WI38 (cell line): ENCODE measurements around the gene MYOZ3.

Experiments used
- H3K4me3 ChIP-seq: 2 replicates; pipeline ENCODE4 v1.5.1; 2011; ENCODE audit warnings: low read depth, mild to moderate bottlenecking, control low read depth, low read length
- TF ChIP-seq, protein P1 (sequence below): IDR thresholded peaks from 2 replicates; pipeline ENCODE4 v1.5.1; 2012; ENCODE audit warnings: low read depth, mild to moderate bottlenecking, control low read depth, low read length

Gene MYOZ3

GRCh38 chr5:150694612-150695011 is 33.6 kb downstream of the MYOZ3 start:
- TF ChIP-seq, protein P1, sequence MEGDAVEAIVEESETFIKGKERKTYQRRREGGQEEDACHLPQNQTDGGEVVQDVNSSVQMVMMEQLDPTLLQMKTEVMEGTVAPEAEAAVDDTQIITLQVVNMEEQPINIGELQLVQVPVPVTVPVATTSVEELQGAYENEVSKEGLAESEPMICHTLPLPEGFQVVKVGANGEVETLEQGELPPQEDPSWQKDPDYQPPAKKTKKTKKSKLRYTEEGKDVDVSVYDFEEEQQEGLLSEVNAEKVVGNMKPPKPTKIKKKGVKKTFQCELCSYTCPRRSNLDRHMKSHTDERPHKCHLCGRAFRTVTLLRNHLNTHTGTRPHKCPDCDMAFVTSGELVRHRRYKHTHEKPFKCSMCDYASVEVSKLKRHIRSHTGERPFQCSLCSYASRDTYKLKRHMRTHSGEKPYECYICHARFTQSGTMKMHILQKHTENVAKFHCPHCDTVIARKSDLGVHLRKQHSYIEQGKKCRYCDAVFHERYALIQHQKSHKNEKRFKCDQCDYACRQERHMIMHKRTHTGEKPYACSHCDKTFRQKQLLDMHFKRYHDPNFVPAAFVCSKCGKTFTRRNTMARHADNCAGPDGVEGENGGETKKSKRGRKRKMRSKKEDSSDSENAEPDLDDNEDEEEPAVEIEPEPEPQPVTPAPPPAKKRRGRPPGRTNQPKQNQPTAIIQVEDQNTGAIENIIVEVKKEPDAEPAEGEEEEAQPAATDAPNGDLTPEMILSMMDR, result no peak
- H3K4me3 ChIP-seq, result no peak overlapping the region

GRCh38 chr5:150700246-150700593 is 39.2 kb downstream of the MYOZ3 start:
- TF ChIP-seq, protein P1, result no peak

GRCh38 chr5:150700594-150701377 is 39.7 kb downstream of the MYOZ3 start, which contains the start of gene RBM22:
RBM22 (minus strand) TSS chr5:150701062; CDS start chr5:150700985, 77 bp downstream.
- TF ChIP-seq, protein P1, result peak; percentile 37
- H3K4me3 ChIP-seq, result peak within 1 kb of the TSS; percentile 99

More at GRCh38 chr5:150700246-150700593, 39.2 kb downstream of the MYOZ3 start:
- peak overlapping the region; percentile 99 for H3K4me3 ChIP-seq

- TF ChIP-seq, protein P1, result no peak
- no peak overlapping the region for H3K4me3 ChIP-seq
Measured at GRCh38 chr5:150703762-150704161, 42.7 kb downstream of the MYOZ3 start.

DNA sequence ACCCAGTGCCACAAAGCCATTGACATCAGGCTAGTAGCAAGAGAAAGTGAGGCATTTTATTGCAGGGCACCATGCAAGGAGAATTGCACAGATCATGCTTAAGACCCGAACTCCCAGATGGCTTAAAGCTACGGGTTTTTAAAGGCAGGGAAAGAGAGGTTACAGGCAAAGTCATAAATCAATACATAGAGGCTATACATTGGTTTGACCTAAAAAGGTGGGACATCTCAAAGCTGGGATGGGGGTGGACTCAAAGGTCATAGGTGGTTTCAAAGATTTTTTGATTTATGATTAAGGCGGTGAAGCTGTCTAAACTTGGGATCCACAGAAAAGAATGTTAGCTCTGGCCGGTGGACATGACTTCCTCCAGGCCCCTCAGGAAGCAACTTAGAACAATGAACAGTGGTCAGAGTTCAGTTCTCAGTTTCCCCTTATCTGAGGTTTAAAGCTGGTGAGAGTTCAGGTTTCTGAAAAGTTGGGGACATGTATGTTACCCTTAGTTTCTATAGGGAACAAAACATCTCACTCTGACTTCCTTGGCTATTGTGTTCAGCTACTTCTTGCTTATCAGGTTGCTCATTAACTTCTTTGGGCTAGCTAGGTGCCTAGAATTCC is 45.8 kb downstream of the MYOZ3 start:
- no peak overlapping the region for H3K4me3 ChIP-seq
- TF ChIP-seq, protein P1, result no peak

- H3K4me3 ChIP-seq, result no peak overlapping the region
- TF ChIP-seq, protein P1, result no peak
Measured at GRCh38 chr5:150710165-150710564, 49.1 kb downstream of the MYOZ3 start.

GRCh38 chr5:150723845-150724244 is 62.8 kb downstream of the MYOZ3 start:
- TF ChIP-seq, protein P1, result no peak

More at GRCh38 chr5:150723845-150724244, 62.8 kb downstream of the MYOZ3 start:
- no peak overlapping the region for H3K4me3 ChIP-seq
